Nephron progenitor cell (in vitro differentiated cells): ENCODE results near the gene TXNL4B.

Source experiments
- DNase-seq: peaks from one replicate; pipeline ENCODE4 v3.0.0; 2021
- H3K27ac Mint-ChIP-seq: 2 replicates; pipeline ENCODE4 v1.8.0; 2021; ENCODE audit warnings: mild to moderate bottlenecking, moderate library complexity, mixed read lengths
- H3K27me3 Mint-ChIP-seq: 2 replicates; pipeline ENCODE4 v1.8.0; 2021; ENCODE audit warnings: mild to moderate bottlenecking, low read depth, mixed read lengths; ENCODE audit not compliant: poor library complexity
- H3K36me3 Mint-ChIP-seq: 2 replicates; pipeline ENCODE4 v1.8.0; 2021; ENCODE audit warnings: low read depth, mixed read lengths
- H3K4me1 Mint-ChIP-seq: 2 replicates; pipeline ENCODE4 v1.8.0; 2021; ENCODE audit warnings: mixed read lengths
- H3K4me3 Mint-ChIP-seq: 2 replicates; pipeline ENCODE4 v1.8.0; 2021; ENCODE audit warnings: mild to moderate bottlenecking, moderate library complexity, mixed read lengths
- H3K9me3 Mint-ChIP-seq: 2 replicates; pipeline ENCODE4 v1.8.0; 2021; ENCODE audit warnings: mild to moderate bottlenecking, moderate library complexity, mixed read lengths
- CTCF ChIP-seq: fragments of 200-600 bp; sonication (generic); IDR thresholded peaks from 2 replicates; pipeline ENCODE4 v1.5.0; 2021; ENCODE audit warnings: antibody characterized with exemption

The TXNL4B gene

GRCh38 chr16:72111657-72112451 lies 18.4 kb upstream of the TXNL4B start:
- no peak for DNase-seq
- H3K36me3 Mint-ChIP-seq, result peaks cover 69% of the 10 kb centered on the region
- no peaks in the 10 kb centered on the region for H3K4me1 Mint-ChIP-seq
- no peak overlapping the region for H3K4me3 Mint-ChIP-seq
- H3K27ac Mint-ChIP-seq, result no peak overlapping the region
- peaks cover 3% of the 10 kb centered on the region for H3K27me3 Mint-ChIP-seq
- no peak for TF ChIP-seq CTCF
- peaks cover 12% of the 10 kb centered on the region for H3K9me3 Mint-ChIP-seq

GRCh38 chr16:72110662-72111615 lies 17.5 kb upstream of the TXNL4B start:
- no peak for DNase-seq
- Mint-ChIP-seq H3K4me3 (no peak overlapping the region), H3K27ac (no peak overlapping the region), H3K36me3 (peaks cover 69% of the 10 kb centered on the region), H3K9me3 (peaks cover 7% of the 10 kb centered on the region), H3K27me3 (peaks cover 3% of the 10 kb centered on the region), H3K4me1 (no peaks in the 10 kb centered on the region)
- no peak for TF ChIP-seq CTCF

GRCh38 chr16:72109966-72110530 lies 16.6 kb upstream of the TXNL4B start:
- no peak for TF ChIP-seq CTCF
- DNase-seq, result no peak
- H3K27ac Mint-ChIP-seq, result no peak overlapping the region
- H3K27me3 Mint-ChIP-seq, result peaks cover 3% of the 10 kb centered on the region
- no peak overlapping the region for H3K4me3 Mint-ChIP-seq
- H3K4me1 Mint-ChIP-seq, result no peaks in the 10 kb centered on the region
- peaks cover 4% of the 10 kb centered on the region for H3K9me3 Mint-ChIP-seq
- peaks cover 72% of the 10 kb centered on the region for H3K36me3 Mint-ChIP-seq

GRCh38 chr16:72109300-72109699 lies 15.9 kb upstream of the TXNL4B start:
- Mint-ChIP-seq H3K9me3 (no peaks in the 10 kb centered on the region), H3K27ac (no peak overlapping the region), H3K4me1 (no peaks in the 10 kb centered on the region), H3K4me3 (no peak overlapping the region), H3K36me3 (peaks cover 68% of the 10 kb centered on the region), H3K27me3 (peaks cover 3% of the 10 kb centered on the region)
- no peak for TF ChIP-seq CTCF
- no peak for DNase-seq

GRCh38 chr16:72108353-72109102 lies 15.1 kb upstream of the TXNL4B start:
- no peaks in the 10 kb centered on the region for H3K4me1 Mint-ChIP-seq
- H3K27me3 Mint-ChIP-seq, result peaks cover 3% of the 10 kb centered on the region
- H3K9me3 Mint-ChIP-seq, result no peaks in the 10 kb centered on the region
- no peak overlapping the region for H3K27ac Mint-ChIP-seq
- peaks cover 76% of the 10 kb centered on the region for H3K36me3 Mint-ChIP-seq
- no peak for TF ChIP-seq CTCF
- no peak overlapping the region for H3K4me3 Mint-ChIP-seq
- no peak for DNase-seq
